ENCODE measurements around the gene TUBGCP3.

DNA sequence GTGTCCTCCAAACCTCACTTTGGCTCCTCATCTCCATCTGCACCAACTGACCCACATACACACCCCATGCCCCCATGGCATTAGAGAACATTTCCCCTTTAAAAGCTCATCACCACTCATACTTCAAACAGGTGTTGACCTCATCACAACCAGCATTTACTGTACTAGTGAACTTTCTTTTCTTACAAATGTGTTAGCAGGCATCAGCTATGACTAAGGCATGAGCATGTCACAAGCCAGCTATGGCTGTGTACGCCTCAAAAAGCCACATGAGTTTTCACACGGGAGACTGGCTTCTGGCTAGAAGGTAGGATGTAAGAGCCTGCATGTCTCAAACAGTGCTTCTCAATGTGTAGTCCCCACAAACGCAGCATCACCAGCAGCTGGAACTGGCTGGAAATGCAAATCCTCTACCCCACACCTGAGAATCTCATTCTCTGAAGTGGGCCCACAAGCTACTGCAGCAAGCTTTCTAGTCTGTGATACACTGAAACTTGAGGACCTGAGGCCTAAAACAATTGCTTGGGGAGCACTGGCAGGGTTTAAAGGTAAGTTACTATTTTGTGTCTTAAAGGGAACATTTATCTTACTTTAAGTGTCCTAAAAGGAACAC is 66.8 kb downstream of the TUBGCP3 start:
- TF ChIP-seq, protein P1, sequence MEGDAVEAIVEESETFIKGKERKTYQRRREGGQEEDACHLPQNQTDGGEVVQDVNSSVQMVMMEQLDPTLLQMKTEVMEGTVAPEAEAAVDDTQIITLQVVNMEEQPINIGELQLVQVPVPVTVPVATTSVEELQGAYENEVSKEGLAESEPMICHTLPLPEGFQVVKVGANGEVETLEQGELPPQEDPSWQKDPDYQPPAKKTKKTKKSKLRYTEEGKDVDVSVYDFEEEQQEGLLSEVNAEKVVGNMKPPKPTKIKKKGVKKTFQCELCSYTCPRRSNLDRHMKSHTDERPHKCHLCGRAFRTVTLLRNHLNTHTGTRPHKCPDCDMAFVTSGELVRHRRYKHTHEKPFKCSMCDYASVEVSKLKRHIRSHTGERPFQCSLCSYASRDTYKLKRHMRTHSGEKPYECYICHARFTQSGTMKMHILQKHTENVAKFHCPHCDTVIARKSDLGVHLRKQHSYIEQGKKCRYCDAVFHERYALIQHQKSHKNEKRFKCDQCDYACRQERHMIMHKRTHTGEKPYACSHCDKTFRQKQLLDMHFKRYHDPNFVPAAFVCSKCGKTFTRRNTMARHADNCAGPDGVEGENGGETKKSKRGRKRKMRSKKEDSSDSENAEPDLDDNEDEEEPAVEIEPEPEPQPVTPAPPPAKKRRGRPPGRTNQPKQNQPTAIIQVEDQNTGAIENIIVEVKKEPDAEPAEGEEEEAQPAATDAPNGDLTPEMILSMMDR (IDR thresholded peaks at IDR 0.05; ENCODE audit: low read depth, low read length, missing input control) = no peak
- TF ChIP-seq REST (IDR thresholded peaks at IDR 0.05) (no peak), MAX (IDR thresholded peaks at IDR 0.05) (no peak), ZBTB33 (IDR thresholded peaks at IDR 0.05) (no peak), RAD21 (IDR thresholded peaks at IDR 0.05) (no peak), ATF3 (IDR thresholded peaks at IDR 0.05) (no peak), TAF1 (conservative IDR thresholded peaks at IDR 0.05) (no peak), JUND (IDR thresholded peaks at IDR 0.05) (no peak), HNF4A (conservative IDR thresholded peaks at IDR 0.05) (no peak), SP1 (IDR thresholded peaks at IDR 0.05) (no peak), EGR1 (IDR thresholded peaks at IDR 0.05; ENCODE audit: low read depth in 2 of 2) (no peak), YY1 (IDR thresholded peaks at IDR 0.05) (no peak), FOXA2 (IDR thresholded peaks at IDR 0.05) (no peak), GABPA (IDR thresholded peaks at IDR 0.05 in 1 of 2, conservative IDR thresholded peaks at IDR 0.05 in 1 of 2) (no peak)
